ENCODE measurements around the gene CCDC88C.

CCDC88C gene

GRCh38 chr14:91377700-91378652 is 39.6 kb downstream of the CCDC88C start:
- DNase-seq, result peak in 1 of 3 experiments; percentile 55

- peak; percentile 65 to 81 (median 66) for DNase-seq
Observed at GRCh38 chr14:91376547-91377477, 40.8 kb downstream of the CCDC88C start.

- peak in 1 of 3 experiments; percentile 77 for DNase-seq
Observed at GRCh38 chr14:91375720-91376452, 41.7 kb downstream of the CCDC88C start.

GRCh38 chr14:91374879-91375702 is 42.5 kb downstream of the CCDC88C start:
- peak; percentile 92 to 97 (median 94) for DNase-seq

- DNase-seq, result peak in 1 of 3 experiments; percentile 57
Observed at GRCh38 chr14:91374287-91374878, 43.2 kb downstream of the CCDC88C start.

- DNase-seq, result peak; percentile 12 to 57 (median 53)
Observed at GRCh38 chr14:91373591-91374254, 43.9 kb downstream of the CCDC88C start.

- peak; percentile 46 to 91 (median 79) for DNase-seq
Observed at GRCh38 chr14:91372671-91373495, 44.7 kb downstream of the CCDC88C start.

GRCh38 chr14:91371990-91372375 is 45.6 kb downstream of the CCDC88C start:
- no peak for DNase-seq

GRCh38 chr14:91371011-91371989 is 46.3 kb downstream of the CCDC88C start:
- peak in 1 of 3 experiments; percentile 24 for DNase-seq

- peak; percentile 48 to 96 (median 67) for DNase-seq
Observed at GRCh38 chr14:91369628-91370445, 47.8 kb downstream of the CCDC88C start.

GRCh38 chr14:91368776-91369416 is 48.7 kb downstream of the CCDC88C start:
- DNase-seq, result peak in 2 of 3 experiments; percentile 57 to 66

GRCh38 chr14:91367173-91368171 is 50.1 kb downstream of the CCDC88C start:
- peak in 2 of 3 experiments; percentile 38 to 81 for DNase-seq

GRCh38 chr14:91366749-91367148 is 50.9 kb downstream of the CCDC88C start:
- peak in 2 of 3 experiments; percentile 41 to 72 for DNase-seq

GRCh38 chr14:91365552-91365951 is 52.1 kb downstream of the CCDC88C start:
- no peak for DNase-seq

GRCh38 chr14:91364524-91365270 is 52.9 kb downstream of the CCDC88C start:
- DNase-seq, result no peak
